Measurements from ENCODE around the gene FGFBP1. TPM values are rescaled to one million over a fixed set of nuclear protein-coding genes. Genes with fewer than 3 reads are reported as not detected.

The FGFBP1 gene
- total RNA-seq, 1 experiment from 2014 or later: 0.88 TPM

DNA sequence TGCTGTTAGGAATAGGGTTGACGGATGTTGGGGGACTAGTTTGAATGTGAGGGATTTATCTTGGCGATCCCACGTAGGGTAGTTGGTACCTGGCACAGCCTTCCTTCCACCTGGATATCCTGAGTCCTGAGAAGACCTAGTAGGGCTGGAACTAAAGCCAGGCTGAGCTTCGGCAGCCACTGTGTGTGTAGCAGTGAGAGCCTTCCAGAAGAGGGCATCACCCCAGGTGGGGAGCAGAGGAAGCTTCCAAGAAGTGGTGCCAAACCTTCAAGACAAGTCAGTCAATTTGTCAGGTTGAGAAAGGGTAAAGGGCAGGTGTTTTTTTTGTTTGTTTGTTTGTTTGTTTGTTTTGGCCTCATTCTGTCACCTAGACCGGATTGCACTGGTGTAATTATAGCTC is 25.6 kb upstream of the FGFBP1 start:
- ChIA-PET POLR2A (interaction anchor here (0.7 kb wide), 1 partner anchor 302 kb away, joined by 3 read pairs; no protein-coding TSS in a partner anchor), CTCF (interaction anchor here (0.6 to 1.8 kb wide), 5 partner anchors 37 to 301 kb away, joined by 3 to 9 read pairs (median 6); no protein-coding TSS in a partner anchor)
- H3K36me3 Mint-ChIP-seq (ENCODE audit: insufficient read depth, unreplicated experiment): peaks cover 48% of the 10 kb centered on the region
- 0 out of 2 replicates have a peak, but pooled peaks cover 3% of the 10 kb centered on the region for H3K9me3 ChIP-seq
- H3K4me3 Mint-ChIP-seq (ENCODE audit: unreplicated experiment): no peak overlapping the region
- TF ChIP-seq, protein P1, sequence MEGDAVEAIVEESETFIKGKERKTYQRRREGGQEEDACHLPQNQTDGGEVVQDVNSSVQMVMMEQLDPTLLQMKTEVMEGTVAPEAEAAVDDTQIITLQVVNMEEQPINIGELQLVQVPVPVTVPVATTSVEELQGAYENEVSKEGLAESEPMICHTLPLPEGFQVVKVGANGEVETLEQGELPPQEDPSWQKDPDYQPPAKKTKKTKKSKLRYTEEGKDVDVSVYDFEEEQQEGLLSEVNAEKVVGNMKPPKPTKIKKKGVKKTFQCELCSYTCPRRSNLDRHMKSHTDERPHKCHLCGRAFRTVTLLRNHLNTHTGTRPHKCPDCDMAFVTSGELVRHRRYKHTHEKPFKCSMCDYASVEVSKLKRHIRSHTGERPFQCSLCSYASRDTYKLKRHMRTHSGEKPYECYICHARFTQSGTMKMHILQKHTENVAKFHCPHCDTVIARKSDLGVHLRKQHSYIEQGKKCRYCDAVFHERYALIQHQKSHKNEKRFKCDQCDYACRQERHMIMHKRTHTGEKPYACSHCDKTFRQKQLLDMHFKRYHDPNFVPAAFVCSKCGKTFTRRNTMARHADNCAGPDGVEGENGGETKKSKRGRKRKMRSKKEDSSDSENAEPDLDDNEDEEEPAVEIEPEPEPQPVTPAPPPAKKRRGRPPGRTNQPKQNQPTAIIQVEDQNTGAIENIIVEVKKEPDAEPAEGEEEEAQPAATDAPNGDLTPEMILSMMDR (IDR thresholded peaks at IDR 0.05; ENCODE audit: insufficient read depth in 1 of 2, low read depth in 1 of 2, low read length in 1 of 2, severe bottlenecking in 1 of 2, unreplicated experiment in 1 of 2): no peak
- no peaks in the 10 kb centered on the region for H3K27me3 ChIP-seq (replicated peaks; ENCODE audit: control insufficient read depth, insufficient read depth, low read length)
- no peaks in the 10 kb centered on the region for H3K4me1 ChIP-seq
- no TSS peak for BruUV-seq (replicated peaks)
- no peaks in the 10 kb centered on the region for H3K4me1 Mint-ChIP-seq (ENCODE audit: low read depth, unreplicated experiment)
- DNase-seq: peak in 1 of 2 experiments; percentile 32
- H3K9me3 Mint-ChIP-seq (ENCODE audit: unreplicated experiment): peaks cover 15% of the 10 kb centered on the region
- H3K36me3 ChIP-seq (ENCODE audit: control insufficient read depth, insufficient read depth, low read length): no peaks in the 10 kb centered on the region
- intact Hi-C loops (cut with micrococcal nuclease; ENCODE audit: unreplicated experiment): no loop called here
- H3K27me3 Mint-ChIP-seq (ENCODE audit: insufficient read depth, unreplicated experiment): no peaks in the 10 kb centered on the region
- no peak overlapping the region for H3K27ac Mint-ChIP-seq (ENCODE audit: unreplicated experiment)
- H3K4me3 ChIP-seq (ENCODE audit: low read depth, low read length): no peak overlapping the region

DNA sequence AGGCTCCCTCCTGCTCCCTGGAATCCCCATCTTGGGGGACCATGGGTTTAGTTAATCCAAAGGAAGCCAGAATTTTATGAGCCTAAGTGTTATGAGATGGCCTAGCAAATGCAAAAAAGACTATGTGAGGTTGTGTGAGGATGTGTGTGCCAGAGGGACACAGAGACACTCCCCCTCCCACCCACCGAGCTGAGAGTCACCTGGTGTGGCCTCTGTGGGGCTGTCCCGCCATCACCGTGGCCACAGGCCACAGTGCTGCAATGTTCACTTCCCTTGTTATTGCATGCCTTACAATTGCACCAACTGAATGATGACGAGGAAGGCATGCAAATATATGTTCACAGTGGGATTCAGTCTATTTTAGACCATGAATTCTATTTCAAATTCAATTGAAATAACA is 25.0 kb upstream of the FGFBP1 start:
- H3K27me3 Mint-ChIP-seq (ENCODE audit: insufficient read depth, unreplicated experiment): no peaks in the 10 kb centered on the region
- DNase-seq: no peak
- 0 out of 2 replicates have a peak, but pooled peaks cover 3% of the 10 kb centered on the region for H3K9me3 ChIP-seq
- H3K27ac Mint-ChIP-seq (ENCODE audit: unreplicated experiment): no peak overlapping the region
- peaks cover 15% of the 10 kb centered on the region for H3K9me3 Mint-ChIP-seq (ENCODE audit: unreplicated experiment)
- BruUV-seq (replicated peaks): no TSS peak
- TF ChIP-seq, protein P1 (IDR thresholded peaks at IDR 0.05; ENCODE audit: insufficient read depth in 1 of 2, low read depth in 1 of 2, low read length in 1 of 2, severe bottlenecking in 1 of 2, unreplicated experiment in 1 of 2): no peak
- no peaks in the 10 kb centered on the region for H3K27me3 ChIP-seq (replicated peaks; ENCODE audit: control insufficient read depth, insufficient read depth, low read length)
- ChIA-PET CTCF (interaction anchor here (0.6 to 1.8 kb wide), 4 partner anchors 39 to 301 kb away, joined by 3 to 9 read pairs (median 6); no protein-coding TSS in a partner anchor), POLR2A (no interaction called here)
- no peak overlapping the region for H3K4me3 ChIP-seq (ENCODE audit: low read depth, low read length)
- no peaks in the 10 kb centered on the region for H3K36me3 ChIP-seq (ENCODE audit: control insufficient read depth, insufficient read depth, low read length)
- H3K4me3 Mint-ChIP-seq (ENCODE audit: unreplicated experiment): no peak overlapping the region
- intact Hi-C loops (cut with micrococcal nuclease; ENCODE audit: unreplicated experiment): loop anchor here (1.0 kb wide), 2 partner anchors 38 to 301 kb away; no protein-coding TSS in a partner anchor
- H3K36me3 Mint-ChIP-seq (ENCODE audit: insufficient read depth, unreplicated experiment): peaks cover 43% of the 10 kb centered on the region
- no peaks in the 10 kb centered on the region for H3K4me1 ChIP-seq
- H3K4me1 Mint-ChIP-seq (ENCODE audit: low read depth, unreplicated experiment): no peaks in the 10 kb centered on the region

DNA sequence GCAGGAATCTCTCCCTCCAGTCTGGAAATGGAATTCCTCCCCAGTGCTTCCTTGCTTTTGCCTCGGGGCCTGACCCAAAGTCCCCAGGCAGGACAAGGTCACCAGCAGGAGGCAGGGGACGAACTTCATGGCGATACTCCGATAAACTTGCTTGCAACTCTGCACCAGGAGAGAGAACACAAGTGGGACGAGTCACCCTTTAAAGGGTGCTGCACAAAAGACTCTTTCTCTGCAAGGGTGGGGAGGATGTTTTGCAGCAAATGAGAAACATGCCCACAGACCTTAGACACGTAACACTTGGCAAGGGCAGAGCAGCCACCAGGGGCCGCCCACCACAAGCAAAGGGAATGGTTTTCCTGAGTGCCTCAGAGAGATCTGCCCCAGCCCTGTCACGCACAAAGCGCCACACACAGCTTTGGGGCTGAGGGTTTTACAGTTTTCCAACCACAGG is 24.5 kb upstream of the FGFBP1 start, which contains the start of gene FGFBP2:
Gene FGFBP2, minus strand, starts transcription at position 175 of the 451 bp plus-strand sequence. Its CDS starts 46 bp downstream, at position 129.
- Mint-ChIP-seq H3K4me3 (ENCODE audit: unreplicated experiment) (no peak within 1 kb of the TSS), H3K9me3 (ENCODE audit: unreplicated experiment) (peaks cover 15% of the 10 kb centered on the region), H3K36me3 (ENCODE audit: insufficient read depth, unreplicated experiment) (peaks cover 37% of the 10 kb centered on the region), H3K27ac (ENCODE audit: unreplicated experiment) (no peak within 1 kb of the TSS), H3K27me3 (ENCODE audit: insufficient read depth, unreplicated experiment) (no peaks in the 10 kb centered on the region), H3K4me1 (ENCODE audit: low read depth, unreplicated experiment) (no peaks in the 10 kb centered on the region)
- TF ChIP-seq, protein P1 (IDR thresholded peaks at IDR 0.05; ENCODE audit: insufficient read depth in 1 of 2, low read depth in 1 of 2, low read length in 1 of 2, severe bottlenecking in 1 of 2, unreplicated experiment in 1 of 2): peak; percentile 55 to 57
- ChIA-PET POLR2A (no interaction called here), CTCF (interaction anchor here (1.0 to 1.8 kb wide), 3 partner anchors 144 to 302 kb away, joined by 3 to 9 read pairs (median 8); no protein-coding TSS in a partner anchor)
- no peaks in the 10 kb centered on the region for H3K36me3 ChIP-seq (ENCODE audit: control insufficient read depth, insufficient read depth, low read length)
- intact Hi-C loops (cut with micrococcal nuclease; ENCODE audit: unreplicated experiment): loop anchor here (1.0 kb wide), 2 partner anchors 38 to 301 kb away; no protein-coding TSS in a partner anchor
- BruUV-seq (replicated peaks): no TSS peak
- 0 out of 2 replicates have a peak, but pooled peaks cover 3% of the 10 kb centered on the region for H3K9me3 ChIP-seq
- no peaks in the 10 kb centered on the region for H3K4me1 ChIP-seq
- H3K27me3 ChIP-seq (replicated peaks; ENCODE audit: control insufficient read depth, insufficient read depth, low read length): no peaks in the 10 kb centered on the region
- no peak within 1 kb of the TSS for H3K4me3 ChIP-seq (ENCODE audit: low read depth, low read length)
- DNase-seq: peak; percentile 56 to 59
